Activated CD4-positive, CD25-positive, alpha-beta regulatory T cell treated with anti-CD3 and anti-CD28 coated beads, Interleukin-2, amount 50 U/mL, for 16 hours (primary cell): ENCODE data around the gene FOXK1.

Experiments
- DNase-seq: peaks from one replicate; pipeline ENCODE4 v3.0.0-alpha.2; 2020; ENCODE audit warnings: low read depth, low spot score

The FOXK1 gene

GRCh38 chr7:4764402-4765007, 82.4 kb downstream of the FOXK1 start:
- DNase-seq: no peak

DNA sequence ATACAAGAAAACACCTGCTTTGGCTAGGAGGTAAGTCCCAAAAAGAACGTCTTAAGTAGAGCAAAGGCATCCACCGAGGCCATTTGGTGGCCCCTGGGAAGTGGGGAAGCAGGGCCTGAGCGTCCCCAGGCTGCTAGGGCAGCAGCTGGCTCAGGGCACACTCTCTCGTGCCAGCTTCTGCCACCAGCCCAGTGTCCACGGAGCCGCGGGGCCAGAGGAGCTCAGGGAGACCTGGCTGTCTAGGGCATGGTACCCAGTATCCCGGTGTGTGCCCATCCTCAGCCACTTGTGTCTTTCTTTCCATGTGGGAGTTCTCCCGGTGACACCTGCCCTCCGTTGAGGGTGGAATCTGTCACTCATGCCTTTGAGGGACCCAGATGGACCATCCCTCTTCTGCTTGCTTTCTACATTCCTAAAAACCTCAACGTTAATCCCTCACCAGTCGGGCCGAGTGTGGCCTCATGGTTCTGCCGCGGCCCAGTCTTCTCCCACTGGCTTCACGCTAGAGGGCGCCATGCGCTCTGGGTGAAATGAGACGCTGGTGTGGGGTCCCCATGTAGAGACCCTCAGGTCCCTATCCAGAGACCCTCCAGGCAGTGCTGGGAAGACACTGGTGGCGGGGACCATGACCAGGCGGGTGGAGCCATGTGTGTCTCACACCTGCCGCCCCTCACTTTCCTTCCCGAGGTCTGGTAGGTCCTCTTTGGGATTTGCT, 83.8 kb downstream of the FOXK1 start:
- DNase-seq: no peak

GRCh38 chr7:4766666-4767519, 84.8 kb downstream of the FOXK1 start:
- no peak for DNase-seq

GRCh38 chr7:4768597-4769569, 86.8 kb downstream of the FOXK1 start:
- no peak for DNase-seq

DNA sequence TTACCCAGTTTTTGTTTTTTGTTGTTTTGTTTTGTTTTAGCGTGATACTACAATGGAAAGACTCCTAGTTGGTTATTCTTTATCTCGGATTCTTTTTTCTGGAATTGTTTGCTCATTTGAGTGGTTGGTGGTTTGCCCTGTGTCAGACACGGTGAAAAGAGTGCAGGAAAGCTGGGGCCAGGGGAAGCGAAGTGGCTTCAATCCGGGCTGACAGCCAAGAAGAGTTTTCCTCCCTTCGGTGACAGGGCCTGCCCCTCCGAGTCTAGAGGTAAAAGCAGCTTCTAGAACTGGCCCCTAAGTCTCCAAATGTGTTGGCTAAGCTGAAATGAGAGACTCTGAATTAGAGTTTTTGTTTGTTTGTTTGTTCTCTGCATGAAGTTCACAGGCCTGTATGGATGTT, 87.7 kb downstream of the FOXK1 start:
- DNase-seq: no peak

DNA sequence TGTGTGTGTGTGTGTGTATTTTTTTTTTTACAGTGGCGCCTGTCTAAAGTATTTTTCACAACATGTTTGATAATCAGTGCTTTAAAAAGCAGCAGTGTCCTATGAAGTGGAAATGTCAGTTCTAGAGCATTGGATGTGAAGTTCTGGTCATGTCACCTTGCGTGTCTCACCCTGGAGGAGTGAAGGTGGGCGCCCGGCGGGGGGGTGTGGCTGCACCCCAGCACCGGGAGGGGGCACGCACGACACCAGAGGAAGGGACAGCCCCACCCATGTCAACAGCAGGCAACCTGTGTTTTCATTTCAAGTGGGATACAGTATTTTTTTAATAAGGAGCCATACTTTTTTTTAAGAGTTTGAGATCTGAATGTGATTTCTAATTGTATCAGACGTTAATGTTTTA, 88.8 kb downstream of the FOXK1 start:
- DNase-seq: no peak

GRCh38 chr7:4771737-4772136, 89.6 kb downstream of the FOXK1 start:
- no peak for DNase-seq

GRCh38 chr7:4772306-4772705, 90.2 kb downstream of the FOXK1 start:
- DNase-seq: no peak

- no peak for DNase-seq
Measured at GRCh38 chr7:4774007-4774406, 91.9 kb downstream of the FOXK1 start.

DNA sequence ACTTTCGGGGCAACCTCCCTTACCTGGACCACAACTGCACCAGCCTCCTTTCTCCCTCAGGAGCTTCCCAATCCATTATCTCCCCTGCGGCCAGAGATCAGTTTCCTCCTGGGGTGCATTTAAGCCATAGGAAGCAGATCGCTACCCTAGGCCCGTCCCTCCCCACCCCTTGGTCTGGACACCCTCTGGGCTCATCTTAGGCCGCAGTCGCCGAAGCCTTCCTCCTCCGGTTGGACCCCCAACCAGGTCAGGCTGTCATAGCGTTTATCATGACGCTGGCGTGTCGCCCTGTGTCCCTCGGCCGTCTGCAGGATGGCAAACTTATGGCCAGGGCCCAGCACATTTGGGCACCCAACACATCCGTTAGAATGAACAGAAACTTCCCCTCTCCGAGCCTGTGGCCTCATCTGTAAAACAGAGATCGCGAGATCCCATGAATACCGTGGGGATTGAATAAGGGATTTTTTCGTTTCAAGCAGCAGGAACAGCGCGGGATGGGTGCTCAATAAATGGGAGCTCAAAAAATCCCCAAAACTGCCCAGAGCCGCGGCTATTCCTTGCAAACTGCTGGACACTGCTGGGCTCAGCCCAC, 92.7 kb downstream of the FOXK1 start:
- no peak for DNase-seq

DNA sequence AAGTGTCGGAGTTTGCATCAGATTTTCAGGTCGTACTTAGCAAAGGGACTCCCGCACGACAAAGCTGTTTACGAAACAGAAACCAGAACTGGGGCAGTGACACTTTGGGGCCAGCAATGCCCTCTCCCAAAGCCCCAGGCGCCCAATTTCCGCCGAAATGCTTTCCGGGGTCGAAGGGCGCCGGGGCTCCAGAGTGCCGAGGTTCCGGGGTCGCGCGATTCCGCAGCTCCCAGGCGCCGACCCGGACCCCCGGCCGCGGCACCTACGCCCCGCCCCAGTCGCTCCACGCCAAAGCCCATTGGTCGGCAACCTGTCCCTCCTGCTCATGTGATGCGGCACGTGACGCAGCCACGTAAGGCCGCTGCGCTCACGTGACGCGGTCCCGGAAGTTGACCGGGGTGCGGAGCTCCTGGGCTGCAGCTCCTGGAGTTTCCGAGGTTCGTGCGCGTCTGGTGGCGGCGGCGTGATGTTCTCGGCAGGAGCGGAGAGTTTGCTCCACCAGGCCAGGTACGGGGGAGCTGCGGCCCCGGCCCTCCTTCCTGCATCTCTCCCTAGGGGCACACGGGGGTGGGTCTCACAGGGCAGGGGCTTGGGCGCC, 93.3 kb downstream of the FOXK1 start, which contains the start of gene AP5Z1:
Gene AP5Z1, plus strand, starts transcription at position 374 of the 598 bp plus-strand sequence. Its CDS starts 93 bp downstream, at position 467.
- DNase-seq: peak; percentile 87

- DNase-seq: peak; percentile 27
Measured at GRCh38 chr7:4775848-4776623, 93.9 kb downstream of the FOXK1 start.

DNA sequence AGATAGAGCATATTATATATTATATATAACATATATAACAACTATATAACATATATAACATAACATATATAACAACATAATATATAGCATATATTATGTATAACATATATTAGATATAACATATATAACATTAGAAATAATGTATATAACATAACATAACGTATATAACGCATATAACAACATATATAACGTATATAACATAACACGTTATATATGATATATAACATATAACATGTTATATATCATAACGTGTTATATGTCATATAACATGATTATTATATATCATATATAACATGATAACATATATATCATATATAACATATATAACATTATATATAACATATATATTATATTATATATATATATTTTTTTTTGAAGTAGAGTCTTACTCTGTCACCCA, 97.0 kb downstream of the FOXK1 start:
- DNase-seq: no peak

- DNase-seq: no peak
Measured at GRCh38 chr7:4781366-4782069, 99.4 kb downstream of the FOXK1 start.

GRCh38 chr7:4782333-4783291, 100.5 kb downstream of the FOXK1 start:
- DNase-seq: no peak

DNA sequence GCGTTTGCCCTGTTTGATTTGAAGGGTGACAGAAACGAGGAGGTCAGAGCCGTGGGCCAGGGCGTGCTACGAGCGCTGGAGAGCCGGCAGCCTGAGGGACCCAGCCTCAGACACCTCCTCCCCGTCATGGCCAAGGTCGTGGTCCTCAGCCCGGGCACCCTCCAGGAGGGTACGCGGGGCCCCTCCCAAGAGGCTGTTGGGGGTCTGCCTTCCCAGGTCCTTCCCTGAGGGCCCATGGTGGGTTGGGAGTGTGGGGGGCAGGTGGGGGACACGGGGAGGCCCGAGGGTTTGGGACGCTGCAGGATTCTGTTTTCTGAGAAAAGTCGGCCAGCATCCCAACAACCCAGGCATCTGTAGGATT, 101.2 kb downstream of the FOXK1 start:
- no peak for DNase-seq

DNA sequence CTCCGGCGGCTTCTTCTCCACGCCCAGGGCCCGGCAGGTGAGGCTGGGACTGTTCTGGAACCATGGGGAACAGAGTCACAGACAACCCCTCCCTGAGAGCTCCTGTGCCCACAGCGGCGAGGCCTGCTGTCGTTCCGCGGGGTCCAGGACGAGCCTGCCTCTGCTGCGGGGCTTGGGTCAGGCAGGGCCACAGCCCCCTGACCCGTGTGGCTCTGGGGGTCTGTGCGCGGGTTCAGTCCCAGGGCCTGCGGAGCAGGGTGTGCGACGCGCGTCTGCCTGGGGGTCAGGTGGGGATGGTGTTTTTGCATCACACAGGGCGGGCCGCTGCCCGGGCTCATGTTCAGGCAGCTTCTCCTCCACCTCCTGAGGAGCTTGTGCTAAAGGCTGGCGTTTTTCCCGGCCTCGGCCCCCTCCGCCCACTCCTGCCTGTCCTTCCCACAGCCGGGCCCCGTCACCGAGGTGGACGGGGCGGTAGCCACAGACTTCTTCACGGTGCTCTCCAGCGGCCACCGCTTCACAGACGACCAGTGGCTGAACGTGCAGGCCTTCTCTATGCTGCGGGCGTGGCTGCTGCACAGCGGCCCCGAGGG, 101.8 kb downstream of the FOXK1 start:
- no peak for DNase-seq

GRCh38 chr7:4784799-4785198, 102.7 kb downstream of the FOXK1 start:
- DNase-seq: no peak
